Measurements from ENCODE around the gene CDK5RAP2.

DNA sequence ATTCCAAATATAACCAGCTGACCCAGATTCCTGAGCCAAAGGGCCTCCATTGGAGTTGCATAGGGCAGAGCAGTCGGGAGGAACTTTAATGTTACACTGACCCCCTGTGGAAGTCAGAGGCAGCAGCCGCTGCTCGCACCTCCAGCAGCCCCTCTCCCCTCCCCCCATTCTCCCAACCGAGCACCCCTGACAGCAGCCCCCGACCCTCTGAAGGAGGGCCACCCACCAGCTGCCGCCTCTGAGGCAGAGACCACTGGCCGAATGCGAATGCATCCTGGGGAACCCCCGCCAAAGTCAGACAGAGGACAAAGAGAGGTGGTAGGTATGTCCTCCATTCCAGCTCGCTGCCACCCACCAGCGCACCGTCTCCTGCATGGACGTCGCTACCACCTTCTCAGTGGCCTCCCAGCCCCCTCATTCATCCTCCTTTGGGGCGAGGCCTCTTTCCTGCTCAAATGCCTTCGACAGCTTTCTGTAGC lies 231.0 kb downstream of the CDK5RAP2 start:
- TF ChIP-seq, protein P1, sequence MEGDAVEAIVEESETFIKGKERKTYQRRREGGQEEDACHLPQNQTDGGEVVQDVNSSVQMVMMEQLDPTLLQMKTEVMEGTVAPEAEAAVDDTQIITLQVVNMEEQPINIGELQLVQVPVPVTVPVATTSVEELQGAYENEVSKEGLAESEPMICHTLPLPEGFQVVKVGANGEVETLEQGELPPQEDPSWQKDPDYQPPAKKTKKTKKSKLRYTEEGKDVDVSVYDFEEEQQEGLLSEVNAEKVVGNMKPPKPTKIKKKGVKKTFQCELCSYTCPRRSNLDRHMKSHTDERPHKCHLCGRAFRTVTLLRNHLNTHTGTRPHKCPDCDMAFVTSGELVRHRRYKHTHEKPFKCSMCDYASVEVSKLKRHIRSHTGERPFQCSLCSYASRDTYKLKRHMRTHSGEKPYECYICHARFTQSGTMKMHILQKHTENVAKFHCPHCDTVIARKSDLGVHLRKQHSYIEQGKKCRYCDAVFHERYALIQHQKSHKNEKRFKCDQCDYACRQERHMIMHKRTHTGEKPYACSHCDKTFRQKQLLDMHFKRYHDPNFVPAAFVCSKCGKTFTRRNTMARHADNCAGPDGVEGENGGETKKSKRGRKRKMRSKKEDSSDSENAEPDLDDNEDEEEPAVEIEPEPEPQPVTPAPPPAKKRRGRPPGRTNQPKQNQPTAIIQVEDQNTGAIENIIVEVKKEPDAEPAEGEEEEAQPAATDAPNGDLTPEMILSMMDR (IDR thresholded peaks at IDR 0.05 in 8 of 11, conservative IDR thresholded peaks at IDR 0.05 in 3 of 11): peak in 8 of 11 experiments; percentile 27 to 56 (median 43)
- TF ChIP-seq POLR2A (IDR thresholded peaks at IDR 0.05) (no peak), POLR2AphosphoS5 (IDR thresholded peaks at IDR 0.05) (no peak)

Data from spleen (tissue), 7 donors.